Measurements from ENCODE around the gene NSRP1. TPM values are rescaled to one million over a fixed set of nuclear protein-coding genes. Genes with fewer than 3 reads are reported as not detected.

The NSRP1 gene
- total and polyA plus RNA-seq, 2 of the 13 experiments (the other 11 are each of a cell fraction or from before 2014, with no cell fraction given) = 7.0 to 14.3 TPM

GRCh38 chr17:30226878-30227277 lies 110.3 kb downstream of the NSRP1 start (continued):
- TF ChIP-seq, protein P1, sequence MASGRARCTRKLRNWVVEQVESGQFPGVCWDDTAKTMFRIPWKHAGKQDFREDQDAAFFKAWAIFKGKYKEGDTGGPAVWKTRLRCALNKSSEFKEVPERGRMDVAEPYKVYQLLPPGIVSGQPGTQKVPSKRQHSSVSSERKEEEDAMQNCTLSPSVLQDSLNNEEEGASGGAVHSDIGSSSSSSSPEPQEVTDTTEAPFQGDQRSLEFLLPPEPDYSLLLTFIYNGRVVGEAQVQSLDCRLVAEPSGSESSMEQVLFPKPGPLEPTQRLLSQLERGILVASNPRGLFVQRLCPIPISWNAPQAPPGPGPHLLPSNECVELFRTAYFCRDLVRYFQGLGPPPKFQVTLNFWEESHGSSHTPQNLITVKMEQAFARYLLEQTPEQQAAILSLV (CRISPR knock-in tag; IDR thresholded peaks at IDR 0.05; ENCODE audit: borderline replicate concordance) = 0 out of 2 replicates have a peak, but pooled peaks have one; percentile 28
- TF ChIP-seq PATZ1 (CRISPR knock-in tag; IDR thresholded peaks at IDR 0.05) (peak; percentile 54), SCMH1 (CRISPR knock-in tag; IDR thresholded peaks at IDR 0.05; ENCODE audit: borderline replicate concordance) (no peak), ZNF329 (CRISPR knock-in tag; IDR thresholded peaks at IDR 0.05; ENCODE audit: low read depth) (no peak), HNRNPLL (IDR thresholded peaks at IDR 0.05; ENCODE audit: low read depth, low read length, poor library complexity, severe bottlenecking) (no peak), FOXP4 (CRISPR knock-in tag; IDR thresholded peaks at IDR 0.05) (peak; percentile 27; the same call in 1 of the 2 replicates), MAX (IDR thresholded peaks at IDR 0.05) (peak; percentile 50), NR2F6 (IDR thresholded peaks at IDR 0.05) (peak; percentile 37; the same call in 1 of the 2 replicates), NR2F6 (CRISPR knock-in tag; IDR thresholded peaks at IDR 0.05) (no peak), ZNF639 (CRISPR knock-in tag; conservative IDR thresholded peaks at IDR 0.05) (0 out of 2 replicates have a peak, but pooled peaks have one; percentile 18), CEBPG (CRISPR knock-in tag; IDR thresholded peaks at IDR 0.05) (peak; percentile 7; the same call in 1 of the 2 replicates), ZNF710 (CRISPR knock-in tag; IDR thresholded peaks at IDR 0.05; ENCODE audit: borderline replicate concordance) (0 out of 2 replicates have a peak, but pooled peaks have one; percentile 29), MBD4 (IDR thresholded peaks at IDR 0.05; ENCODE audit: borderline replicate concordance, low read length) (no peak)
- TF ChIP-seq, protein P2, sequence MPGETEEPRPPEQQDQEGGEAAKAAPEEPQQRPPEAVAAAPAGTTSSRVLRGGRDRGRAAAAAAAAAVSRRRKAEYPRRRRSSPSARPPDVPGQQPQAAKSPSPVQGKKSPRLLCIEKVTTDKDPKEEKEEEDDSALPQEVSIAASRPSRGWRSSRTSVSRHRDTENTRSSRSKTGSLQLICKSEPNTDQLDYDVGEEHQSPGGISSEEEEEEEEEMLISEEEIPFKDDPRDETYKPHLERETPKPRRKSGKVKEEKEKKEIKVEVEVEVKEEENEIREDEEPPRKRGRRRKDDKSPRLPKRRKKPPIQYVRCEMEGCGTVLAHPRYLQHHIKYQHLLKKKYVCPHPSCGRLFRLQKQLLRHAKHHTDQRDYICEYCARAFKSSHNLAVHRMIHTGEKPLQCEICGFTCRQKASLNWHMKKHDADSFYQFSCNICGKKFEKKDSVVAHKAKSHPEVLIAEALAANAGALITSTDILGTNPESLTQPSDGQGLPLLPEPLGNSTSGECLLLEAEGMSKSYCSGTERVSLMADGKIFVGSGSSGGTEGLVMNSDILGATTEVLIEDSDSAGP (CRISPR knock-in tag; IDR thresholded peaks at IDR 0.05; ENCODE audit: borderline replicate concordance) = no peak
- TF ChIP-seq, protein P3, sequence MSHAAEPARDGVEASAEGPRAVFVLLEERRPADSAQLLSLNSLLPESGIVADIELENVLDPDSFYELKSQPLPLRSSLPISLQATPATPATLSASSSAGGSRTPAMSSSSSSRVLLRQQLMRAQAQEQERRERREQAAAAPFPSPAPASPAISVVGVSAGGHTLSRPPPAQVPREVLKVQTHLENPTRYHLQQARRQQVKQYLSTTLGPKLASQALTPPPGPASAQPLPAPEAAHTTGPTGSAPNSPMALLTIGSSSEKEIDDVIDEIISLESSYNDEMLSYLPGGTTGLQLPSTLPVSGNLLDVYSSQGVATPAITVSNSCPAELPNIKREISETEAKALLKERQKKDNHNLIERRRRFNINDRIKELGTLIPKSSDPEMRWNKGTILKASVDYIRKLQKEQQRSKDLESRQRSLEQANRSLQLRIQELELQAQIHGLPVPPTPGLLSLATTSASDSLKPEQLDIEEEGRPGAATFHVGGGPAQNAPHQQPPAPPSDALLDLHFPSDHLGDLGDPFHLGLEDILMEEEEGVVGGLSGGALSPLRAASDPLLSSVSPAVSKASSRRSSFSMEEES (CRISPR knock-in tag; IDR thresholded peaks at IDR 0.05) = peak; percentile 47; the same call in 1 of the 2 replicates
- TF ChIP-seq, protein P4, sequence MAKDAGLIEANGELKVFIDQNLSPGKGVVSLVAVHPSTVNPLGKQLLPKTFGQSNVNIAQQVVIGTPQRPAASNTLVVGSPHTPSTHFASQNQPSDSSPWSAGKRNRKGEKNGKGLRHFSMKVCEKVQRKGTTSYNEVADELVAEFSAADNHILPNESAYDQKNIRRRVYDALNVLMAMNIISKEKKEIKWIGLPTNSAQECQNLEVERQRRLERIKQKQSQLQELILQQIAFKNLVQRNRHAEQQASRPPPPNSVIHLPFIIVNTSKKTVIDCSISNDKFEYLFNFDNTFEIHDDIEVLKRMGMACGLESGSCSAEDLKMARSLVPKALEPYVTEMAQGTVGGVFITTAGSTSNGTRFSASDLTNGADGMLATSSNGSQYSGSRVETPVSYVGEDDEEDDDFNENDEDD (CRISPR knock-in tag; IDR thresholded peaks at IDR 0.05; ENCODE audit: borderline replicate concordance) = no peak

Data from HepG2 (cell line).